ENCODE data around the gene IL6. TPM values are rescaled to one million over a fixed set of nuclear protein-coding genes. Genes with fewer than 3 reads are reported as not detected.

IL6 gene
- total and polyA plus RNA-seq, 2 of the 8 experiments (the other 6 are each of a cell fraction or from before 2014, with no cell fraction given) = 0.12 to 0.41 TPM

DNA sequence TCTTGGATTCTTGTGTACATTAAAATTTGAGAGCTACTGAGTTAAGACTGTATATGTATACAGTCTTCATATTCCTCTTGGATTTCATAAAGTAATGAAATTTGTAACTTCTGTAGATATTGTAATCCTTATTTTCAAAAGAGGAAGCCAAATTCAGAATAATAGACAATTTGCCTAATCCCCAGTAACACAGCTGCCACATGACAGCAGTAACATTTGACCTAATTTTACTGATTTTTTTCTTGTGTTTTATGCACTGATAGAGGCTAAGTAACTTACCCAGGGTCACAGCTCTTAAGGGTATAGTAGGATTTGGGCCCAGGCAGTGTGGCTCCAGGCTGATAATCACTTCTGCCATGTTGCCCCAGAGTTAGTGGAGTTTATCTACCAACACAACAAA lies 40.4 kb upstream of the IL6 start:
- H2BK15ac ChIP-seq (ENCODE audit: low read length) = no peak overlapping the region
- no peak overlapping the region for H2BK12ac ChIP-seq (ENCODE audit: low read depth, low read length)
- ChIA-PET POLR2A (ENCODE audit: partially characterized antibody) (interaction anchor here (1.6 kb wide), 1 partner anchor 8 kb away, joined by 3 read pairs; no protein-coding TSS in a partner anchor), CTCF (ENCODE audit: partially characterized antibody) (interaction anchor here (0.6 to 1.8 kb wide), 5 partner anchors 9 to 103 kb away, joined by 3 to 5 read pairs (median 3); no protein-coding TSS in a partner anchor)
- no peaks in the 10 kb centered on the region for H3K23me2 ChIP-seq (ENCODE audit: low read depth, low read length)
- H3K36me3 ChIP-seq (ENCODE audit: control insufficient read depth in 2 of 4, insufficient read depth in 4 of 4, low read length in 3 of 4) = no peaks in the 10 kb centered on the region
- H3K4me3 ChIP-seq (ENCODE audit: extremely low read depth in 1 of 4, insufficient read depth in 2 of 4, low read depth in 3 of 4, low read length in 4 of 4) = no peak overlapping the region
- no peak overlapping the region for H3K4ac ChIP-seq (replicated peaks; ENCODE audit: insufficient read length, low read depth, low read length)
- H2BK120ac ChIP-seq (replicated peaks; ENCODE audit: low read depth, low read length) = no peak overlapping the region
- H4K5ac ChIP-seq (ENCODE audit: insufficient read length, low read depth, low read length) = no peak overlapping the region
- H4K20me1 ChIP-seq (replicated peaks in 1 of 2; ENCODE audit: control insufficient read depth in 1 of 2, insufficient read depth in 2 of 2, low read length in 2 of 2) = no peaks in the 10 kb centered on the region
- H4K91ac ChIP-seq (replicated peaks; ENCODE audit: insufficient read length, low read length) = no peak overlapping the region
- H4K8ac ChIP-seq (ENCODE audit: extremely low read depth, insufficient read depth, low read length) = no peak overlapping the region
- no peak overlapping the region for H3K23ac ChIP-seq (ENCODE audit: insufficient read length)
- H3K4me1 ChIP-seq (replicated peaks in 1 of 4; ENCODE audit: control insufficient read depth in 3 of 4, insufficient read depth in 4 of 4, low read length in 3 of 4) = no peaks in the 10 kb centered on the region
- no peaks in the 10 kb centered on the region for H3K79me1 ChIP-seq (ENCODE audit: low read depth, low read length)
- H3K4me2 ChIP-seq (ENCODE audit: insufficient read depth in 1 of 2, low read depth in 2 of 2, low read length in 2 of 2) = no peak overlapping the region
- H2AFZ ChIP-seq (ENCODE audit: low read length) = no peak overlapping the region
- H3K56ac ChIP-seq (replicated peaks; ENCODE audit: insufficient read length, low read depth, low read length) = no peak overlapping the region
- H3K9ac ChIP-seq (replicated peaks in 1 of 4; ENCODE audit: extremely low read depth in 1 of 4, low read depth in 3 of 4, low read length in 3 of 4) = no peak overlapping the region
- no peaks in the 10 kb centered on the region for H3K27me3 ChIP-seq (replicated peaks in 1 of 4; ENCODE audit: control insufficient read depth in 3 of 4, extremely low read depth in 1 of 4, insufficient read depth in 3 of 4, low read length in 3 of 4)
- H3K79me2 ChIP-seq (ENCODE audit: control insufficient read depth in 1 of 2, insufficient read depth in 2 of 2, low read length in 2 of 2) = no peaks in the 10 kb centered on the region
- H3K27ac ChIP-seq (ENCODE audit: low read depth, low read length) = no peak overlapping the region
- H3K18ac ChIP-seq (ENCODE audit: extremely low read depth, low read length) = no peak overlapping the region
- no peak overlapping the region for H2BK5ac ChIP-seq (ENCODE audit: low read depth, low read length)
- no peaks in the 10 kb centered on the region for H3K9me3 ChIP-seq (ENCODE audit: insufficient read depth in 2 of 2, low read depth in 1 of 2, low read length in 1 of 2)
- no peak overlapping the region for H2BK20ac ChIP-seq (ENCODE audit: low read length)
- no peak overlapping the region for H3K14ac ChIP-seq (ENCODE audit: insufficient read length)
- no peak overlapping the region for H2AK5ac ChIP-seq (ENCODE audit: low read depth, low read length)
- no peak for FAIRE-seq
- DNase-seq (ENCODE audit: low read depth in 1 of 2, low spot score in 2 of 2) = no peak
- no peak for TF ChIP-seq KDM1A (IDR thresholded peaks at IDR 0.05; ENCODE audit: borderline replicate concordance, low read length)
- TF ChIP-seq SP1 (IDR thresholded peaks at IDR 0.05; ENCODE audit: low read depth, low read length) = no peak
- no peak for TF ChIP-seq SIN3A (conservative IDR thresholded peaks at IDR 0.05 in 1 of 2, IDR thresholded peaks at IDR 0.05 in 1 of 2; ENCODE audit: low read depth in 1 of 2, low read length in 2 of 2)
- no peak for TF ChIP-seq SP2 (IDR thresholded peaks at IDR 0.05; ENCODE audit: low read length)
